HUDEP-2 (cell line): ENCODE results near the gene CD207.

ENCODE experiments used
- DNase-seq, 76 experiments: peaks; one replicate each; lab custom pipeline; 2025; ENCODE audit not compliant: unreplicated experiment in 76 of 76; lab: John Stamatoyannopoulos, UW

Gene CD207

GRCh38 chr2:70796262-70796661 is 39.4 kb downstream of the CD207 start:
- no peak for DNase-seq

- no peak for DNase-seq
Observed at GRCh38 chr2:70795164-70795995, 40.2 kb downstream of the CD207 start.

- no peak for DNase-seq
Observed at GRCh38 chr2:70793450-70793849, 42.2 kb downstream of the CD207 start.

GRCh38 chr2:70790136-70790828 is 45.3 kb downstream of the CD207 start, which contains the start of gene FIGLA:
FIGLA (minus strand) TSS chr2:70790643; CDS start chr2:70790638, 5 bp downstream.
- no peak for DNase-seq

- peak in 60 of 76 experiments; percentile 4 to 67 (median 42) for DNase-seq
Observed at GRCh38 chr2:70789304-70790135, 46.1 kb downstream of the CD207 start.

GRCh38 chr2:70785137-70785911 is 50.3 kb downstream of the CD207 start:
- DNase-seq, result peak in 70 of 76 experiments; percentile 9 to 85 (median 58)

GRCh38 chr2:70784320-70784719 is 51.3 kb downstream of the CD207 start:
- no peak for DNase-seq
